Activated CD4-positive, alpha-beta T cell treated with anti-CD3 and anti-CD28 coated beads, Interleukin-2, amount 50 U/mL, for 1 hour (primary cell): ENCODE results near the gene DDX4.

Experiments
- DNase-seq: peaks from one replicate; pipeline ENCODE4 v3.0.0-alpha.2; 2020

Gene DDX4

GRCh38 chr5:55829956-55830355 lies 92.1 kb downstream of the DDX4 start:
- DNase-seq = no peak

DNA sequence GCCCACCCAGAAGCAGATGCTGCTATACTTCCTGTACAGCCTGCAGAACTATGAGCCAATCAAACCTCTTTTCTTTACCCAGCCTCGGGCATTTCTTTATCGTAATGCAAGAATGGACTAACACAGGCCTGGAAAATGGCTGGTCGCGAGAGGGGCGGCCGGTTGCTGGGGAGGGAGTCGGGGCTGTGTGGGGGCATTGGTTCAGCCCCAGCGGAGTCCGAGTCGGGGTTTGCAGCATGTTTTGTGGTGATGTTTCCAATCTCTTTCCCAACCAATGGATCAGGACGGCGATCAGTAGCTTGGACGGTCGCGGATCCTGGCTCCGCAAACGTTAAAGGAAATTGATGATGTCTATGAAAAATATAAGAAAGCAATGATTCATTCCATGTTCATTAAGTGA lies 94.6 kb downstream of the DDX4 start:
- DNase-seq = no peak

- no peak for DNase-seq
These were observed 98.3 kb downstream of the DDX4 start for GRCh38 chr5:55836191-55836590.

DNA sequence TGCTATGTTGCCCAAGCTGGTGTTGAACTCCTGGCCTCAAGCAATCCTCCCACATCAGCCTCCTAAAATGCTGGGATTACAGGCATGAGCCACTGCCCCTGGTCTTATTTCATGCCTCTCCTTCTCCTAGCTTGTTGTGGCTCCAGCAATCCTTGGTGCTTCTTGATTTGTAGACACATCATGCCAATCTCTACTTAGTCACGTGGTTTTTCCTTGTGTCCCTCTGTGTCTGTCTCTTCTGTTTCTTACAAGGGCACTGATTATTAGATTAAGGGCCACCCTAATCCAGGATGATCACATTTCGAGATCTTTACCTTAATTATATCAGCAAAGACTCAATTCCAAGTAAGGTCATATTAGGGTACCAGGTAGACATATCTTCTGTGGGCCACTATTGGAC lies 104.1 kb downstream of the DDX4 start:
- no peak for DNase-seq

DNA sequence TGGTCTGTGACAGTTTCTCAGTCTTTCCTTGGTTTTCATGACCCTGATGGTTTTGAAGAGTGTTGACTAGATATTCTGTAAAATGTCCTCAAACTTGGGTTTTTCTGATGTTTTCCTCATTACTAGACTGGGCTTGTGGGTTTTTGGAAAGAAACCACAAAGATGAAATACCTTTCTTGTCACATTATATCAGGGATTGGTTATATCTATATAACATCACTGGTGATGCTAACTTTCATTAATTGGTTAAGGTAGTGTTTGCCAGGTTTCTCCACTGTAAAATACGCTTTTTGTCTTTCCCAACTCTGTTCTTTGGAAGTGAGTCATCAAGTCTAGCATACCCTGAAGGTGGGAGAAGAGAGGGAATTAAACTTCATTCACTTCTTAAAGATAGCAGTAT lies 110.0 kb downstream of the DDX4 start:
- no peak for DNase-seq

GRCh38 chr5:55848783-55849182 lies 110.9 kb downstream of the DDX4 start:
- DNase-seq = no peak

- no peak for DNase-seq
These were observed 113.2 kb downstream of the DDX4 start, which contains the start of gene IL31RA for GRCh38 chr5:55850839-55851674. Gene IL31RA (plus strand): TSS chr5:55851357. CDS start chr5:55851571, 214 bp downstream.

GRCh38 chr5:55851675-55851979 lies 113.8 kb downstream of the DDX4 start:
- no peak for DNase-seq

GRCh38 chr5:55852503-55852902 lies 114.6 kb downstream of the DDX4 start:
- DNase-seq = no peak

DNA sequence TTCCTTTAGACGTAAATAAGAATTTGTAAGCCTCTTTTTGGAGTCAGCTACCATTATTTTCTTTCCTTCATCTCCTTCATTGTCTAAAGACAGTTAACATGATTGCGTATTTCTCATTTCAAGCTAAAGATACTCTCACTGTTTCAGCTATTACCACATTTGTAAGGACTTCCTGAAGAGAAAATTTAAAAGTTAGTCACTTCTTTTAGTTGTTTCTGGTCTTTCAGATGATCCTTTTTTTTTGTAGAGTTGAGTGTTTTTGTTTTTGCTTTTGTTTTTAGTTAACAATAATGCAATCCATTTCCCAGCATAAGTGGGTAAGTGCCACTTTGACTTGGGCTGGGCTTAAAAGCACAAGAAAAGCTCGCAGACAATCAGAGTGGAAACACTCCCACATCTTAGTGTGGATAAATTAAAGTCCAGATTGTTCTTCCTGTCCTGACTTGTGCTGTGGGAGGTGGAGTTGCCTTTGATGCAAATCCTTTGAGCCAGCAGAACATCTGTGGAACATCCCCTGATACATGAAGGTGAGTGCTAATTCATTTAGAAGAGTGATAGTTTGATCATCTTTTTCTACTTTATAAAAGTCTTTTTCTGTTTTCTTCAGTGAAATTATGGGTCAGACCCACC lies 115.3 kb downstream of the DDX4 start:
- no peak for DNase-seq

GRCh38 chr5:55853818-55854217 lies 116.0 kb downstream of the DDX4 start:
- DNase-seq = no peak

DNA sequence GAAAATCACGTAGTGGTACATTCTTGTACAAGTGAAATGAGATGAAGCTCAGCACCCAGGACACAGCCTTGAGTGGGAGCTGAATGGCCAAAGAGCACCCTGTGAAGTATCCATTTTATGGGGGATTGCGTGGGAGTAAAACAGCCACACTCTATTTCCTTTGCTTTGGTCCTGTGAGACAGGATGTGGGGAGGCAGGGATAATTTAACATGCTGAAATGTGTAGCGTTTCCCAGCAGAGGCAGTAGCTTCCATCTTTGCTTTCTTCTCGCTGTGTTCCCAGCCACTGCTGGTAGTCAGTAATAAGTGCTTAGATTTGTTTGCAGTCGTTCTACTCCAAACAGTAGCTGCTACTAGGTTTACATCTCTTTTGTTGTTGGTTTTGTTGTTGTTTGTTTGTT lies 117.6 kb downstream of the DDX4 start:
- DNase-seq = no peak

GRCh38 chr5:55856516-55857246 lies 118.8 kb downstream of the DDX4 start:
- DNase-seq = no peak

DNA sequence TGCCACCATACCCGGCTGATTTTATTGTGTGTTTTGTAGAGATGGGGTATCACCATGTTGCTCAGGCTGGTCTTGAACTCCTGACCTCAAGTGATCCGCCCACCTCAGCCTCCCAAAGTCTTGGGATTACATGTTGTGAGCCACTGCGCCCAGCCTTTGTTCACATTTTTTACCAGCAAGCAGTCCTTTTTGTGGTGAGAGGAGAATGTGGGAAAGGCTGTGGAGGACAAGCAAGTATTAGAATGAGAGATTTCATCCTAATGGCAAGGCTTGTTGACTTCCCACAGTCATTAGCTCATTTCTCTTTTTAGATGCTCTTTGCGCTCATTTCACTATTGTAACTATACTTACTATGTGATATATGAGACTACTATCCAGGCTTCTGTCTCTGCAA lies 119.4 kb downstream of the DDX4 start:
- no peak for DNase-seq

GRCh38 chr5:55858104-55858503 lies 120.2 kb downstream of the DDX4 start:
- no peak for DNase-seq

DNA sequence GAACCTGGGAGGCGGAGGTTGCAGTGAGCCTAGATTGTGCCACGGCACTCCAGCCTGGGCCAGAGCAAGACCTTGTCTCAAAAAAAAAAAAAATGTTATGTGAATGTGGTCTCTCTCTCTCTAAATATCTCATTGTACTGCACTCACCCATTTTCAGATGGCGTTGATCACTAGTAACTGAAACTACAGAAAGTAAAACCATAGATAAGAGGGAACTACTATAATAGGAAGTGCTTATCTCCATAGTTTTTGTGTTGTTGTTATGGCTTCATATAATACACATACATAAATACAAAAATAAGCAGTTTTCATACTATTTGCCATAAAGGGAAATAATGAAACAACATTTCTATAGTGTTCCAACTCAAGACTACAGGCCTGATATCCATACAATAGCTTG lies 122.4 kb downstream of the DDX4 start:
- no peak for DNase-seq

DNA sequence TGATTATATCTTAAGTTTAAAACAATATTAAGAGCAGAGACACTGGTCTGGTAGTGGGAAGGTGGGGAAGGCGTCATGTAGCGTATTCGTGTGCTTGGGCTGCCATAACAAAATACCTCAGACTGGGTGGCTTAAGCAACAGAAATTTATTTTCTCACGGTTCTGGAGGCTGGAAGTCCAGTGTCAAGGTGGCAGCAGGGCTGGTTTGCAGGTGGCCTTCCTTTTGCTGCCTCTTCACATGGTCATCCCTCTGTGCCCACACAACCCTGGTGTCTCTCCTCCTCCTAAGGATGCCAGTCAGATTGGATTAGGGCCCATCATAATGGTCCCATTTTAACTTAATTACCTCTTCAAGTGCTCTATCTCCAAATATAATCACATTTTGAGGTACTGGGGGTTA lies 122.8 kb downstream of the DDX4 start:
- no peak for DNase-seq

DNA sequence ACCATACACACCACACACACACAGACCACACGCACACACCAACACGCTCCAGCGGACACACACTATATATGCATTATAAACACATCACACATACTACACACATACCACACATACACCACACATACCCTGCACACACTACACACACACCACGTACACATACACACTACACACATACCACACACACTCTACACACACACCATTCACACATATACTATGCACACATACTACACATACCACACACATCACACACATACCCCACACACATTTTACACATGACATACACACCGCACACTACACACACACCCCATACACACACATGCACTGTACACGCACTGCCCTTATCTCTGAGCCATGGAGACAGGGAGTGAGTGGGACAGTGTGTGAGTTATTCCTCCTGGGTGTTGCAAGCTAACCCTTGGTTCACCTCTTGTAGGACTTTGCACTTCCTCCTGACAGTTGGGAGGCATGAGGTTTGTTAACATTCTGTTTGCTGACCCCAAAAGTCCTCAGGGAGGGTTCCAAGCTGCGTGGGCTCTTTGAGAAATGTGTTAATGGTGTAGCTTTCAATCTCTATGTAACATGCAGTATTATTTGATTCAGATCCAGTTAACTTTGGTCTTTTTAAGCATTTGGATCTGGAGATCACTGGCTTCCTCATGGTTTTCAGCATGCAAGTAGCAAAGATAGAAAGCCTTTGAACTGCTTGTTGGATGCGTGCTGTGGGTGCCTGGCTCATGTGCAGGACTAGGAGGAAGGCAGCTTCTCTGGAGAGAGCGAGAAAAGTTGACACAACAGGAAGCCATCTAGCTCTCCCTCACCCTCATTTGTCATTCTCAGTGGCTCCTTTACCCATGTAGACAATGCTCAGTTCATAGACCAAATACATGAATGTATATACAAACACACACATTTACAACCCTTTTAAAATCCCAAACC lies 127.0 kb downstream of the DDX4 start:
- DNase-seq = no peak

- DNase-seq = no peak
These were observed 128.0 kb downstream of the DDX4 start for GRCh38 chr5:55865831-55866230.

DNA sequence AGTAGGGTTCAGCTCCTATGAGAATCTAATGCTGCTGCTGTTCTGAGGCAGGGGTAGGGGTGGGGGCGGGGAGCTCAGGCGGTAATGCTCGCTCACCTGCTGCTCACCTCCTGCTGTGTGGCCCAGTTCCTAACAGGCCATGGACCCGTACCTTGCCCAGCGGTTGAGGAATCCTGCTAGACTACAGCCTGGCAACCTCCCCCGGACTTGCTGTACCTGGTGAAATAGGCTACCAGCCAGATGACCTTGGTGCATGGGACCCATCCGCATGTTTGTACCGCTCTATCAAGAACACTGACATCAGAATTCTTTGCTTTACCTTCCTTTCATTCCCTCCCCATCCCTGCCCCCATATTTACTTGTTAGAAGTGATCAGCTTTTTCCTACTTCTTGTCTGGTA lies 128.6 kb downstream of the DDX4 start:
- DNase-seq = no peak
